Sigmoid colon (tissue), 4 donors: ENCODE data around the gene ATP13A2.

Experiments used
- CTCF ChIP-seq, 4 experiments: fragments of 450-650 bp in 3 of 4; fragments of 200-600 bp in 1 of 4; IDR thresholded peaks; one replicate each; pipeline ENCODE4 v1.5.1; 2016 to 2019; ENCODE audit warnings: antibody characterized with exemption in 4 of 4, mild to moderate bottlenecking in 3 of 4, moderate library complexity in 2 of 4
- EP300 ChIP-seq, 4 donors: sonication (generic); formaldehyde crosslinking; IDR thresholded peaks; one replicate each; pipeline ENCODE4 v1.6.1; 2017; ENCODE audit warnings: antibody characterized with exemption in 4 of 4

GRCh38 chr1:16970132-16970910, 41.4 kb downstream of the ATP13A2 start:
- TF ChIP-seq CTCF (IDR thresholded peaks at IDR 0.05): no peak
- no peak for TF ChIP-seq EP300 (IDR thresholded peaks at IDR 0.05)
